Measurements from ENCODE around the gene GDE1. TPM values are rescaled to one million over a fixed set of nuclear protein-coding genes. Genes with fewer than 3 reads are reported as not detected.

The GDE1 gene
- total RNA-seq = 10 to 100 TPM; 36.3 to 66.4 (median 41.2) TPM

GRCh38 chr16:19521471-19522396, at the start of gene GDE1:
Gene GDE1 (minus strand): TSS chr16:19522098. CDS start chr16:19521964, 134 bp downstream.
- 0 to 1% methylated on average over 8 to 41 of the region's 62 CpGs for WGBS, 2 donors
- peak within 1 kb of the TSS; percentile 87 to 94 (median 92) for H3K27ac ChIP-seq
- intact Hi-C loops (cut with DNase I) = no loop called here
- H3K4me1 ChIP-seq = peaks cover 11 to 80% (median 22%) of the 10 kb centered on the region in 3 donors
- no peaks in the 10 kb centered on the region for H3K27me3 ChIP-seq
- DNase-seq = peak; percentile 36
- H3K9me3 ChIP-seq = no peaks in the 10 kb centered on the region
- peaks cover 0 to 7% (median 0%) of the 10 kb centered on the region in 3 donors for H3K36me3 ChIP-seq
- peak within 1 kb of the TSS; percentile 59 to 91 (median 79) for H3K4me3 ChIP-seq
- TF ChIP-seq POLR2A (IDR thresholded peaks at IDR 0.05) (peak in 3 of 4 donors; percentile 62 to 92 (median 80)), CTCF (IDR thresholded peaks at IDR 0.05) (peak in 1 of 6 experiments; percentile 24)

GRCh38 chr16:19567560-19567959, 45.7 kb upstream of the GDE1 start:
- H3K36me3 ChIP-seq = peaks cover 6 to 79% (median 25%) of the 10 kb centered on the region in 3 donors
- no peak overlapping the region for H3K27ac ChIP-seq
- no peak for DNase-seq
- intact Hi-C loops (cut with DNase I) = no loop called here
- 91 to 92% methylated on average over 4 to 8 of the region's 8 CpGs for WGBS, 2 donors
- H3K9me3 ChIP-seq = peaks cover 0 to 8% (median 4%) of the 10 kb centered on the region in 3 donors
- H3K27me3 ChIP-seq = no peaks in the 10 kb centered on the region
- no peak overlapping the region for H3K4me3 ChIP-seq
- H3K4me1 ChIP-seq = no peaks in the 10 kb centered on the region
- TF ChIP-seq CTCF (IDR thresholded peaks at IDR 0.05) (no peak), POLR2A (IDR thresholded peaks at IDR 0.05) (no peak)

GRCh38 chr16:19566362-19566761, 44.5 kb upstream of the GDE1 start:
- no peak for DNase-seq
- WGBS, 2 donors = 97 to 98% methylated on average over 3 of the region's 3 CpGs
- Histone ChIP-seq H3K4me1 (no peaks in the 10 kb centered on the region), H3K27ac (no peak overlapping the region), H3K9me3 (peaks cover 0 to 8% (median 4%) of the 10 kb centered on the region in 3 donors), H3K4me3 (no peak overlapping the region), H3K36me3 (peaks cover 6 to 67% (median 18%) of the 10 kb centered on the region in 3 donors), H3K27me3 (no peaks in the 10 kb centered on the region)
- intact Hi-C loops (cut with DNase I) = no loop called here
- TF ChIP-seq CTCF (IDR thresholded peaks at IDR 0.05) (no peak), POLR2A (IDR thresholded peaks at IDR 0.05) (no peak)

- Histone ChIP-seq H3K27ac (no peak overlapping the region), H3K9me3 (peaks cover 0 to 8% (median 4%) of the 10 kb centered on the region in 3 donors), H3K4me3 (no peak overlapping the region), H3K36me3 (peaks cover 6 to 38% (median 18%) of the 10 kb centered on the region in 3 donors), H3K4me1 (no peaks in the 10 kb centered on the region), H3K27me3 (no peaks in the 10 kb centered on the region)
- intact Hi-C loops (cut with DNase I) = no loop called here
- WGBS, 2 donors = 84 to 90% methylated on average over 4 of the region's 4 CpGs
- no peak for DNase-seq
- TF ChIP-seq POLR2A (IDR thresholded peaks at IDR 0.05) = no peak
- TF ChIP-seq CTCF (IDR thresholded peaks at IDR 0.05) = no peak
Measured at GRCh38 chr16:19563377-19563776, 41.5 kb upstream of the GDE1 start.

GRCh38 chr16:19560078-19560477, 38.2 kb upstream of the GDE1 start:
- Histone ChIP-seq H3K27me3 (no peaks in the 10 kb centered on the region), H3K4me3 (no peak overlapping the region), H3K36me3 (peaks cover 0 to 5% (median under 1%) of the 10 kb centered on the region in 3 donors), H3K4me1 (peaks cover 4 to 17% (median 8%) of the 10 kb centered on the region in 3 donors), H3K27ac (no peak overlapping the region), H3K9me3 (peaks cover 0 to 8% (median 4%) of the 10 kb centered on the region in 3 donors)
- 91 to 95% methylated on average over 4 of the region's 4 CpGs for WGBS, 2 donors
- DNase-seq = no peak
- no peak for TF ChIP-seq POLR2A (IDR thresholded peaks at IDR 0.05)
- TF ChIP-seq CTCF (IDR thresholded peaks at IDR 0.05) = no peak
- intact Hi-C loops (cut with DNase I) = no loop called here

Measured in esophagus squamous epithelium (tissue), 5 donors.